A673 (cell line): ENCODE results near the gene SF3A2.

Source experiments
- CTCF ChIP-seq: fragments of 300-800, 200-600 bp; sonication (generic); conservative IDR thresholded peaks from 2 replicates; pipeline ENCODE4 v1.5.1; 2017; ENCODE audit warnings: low read depth, mild to moderate bottlenecking, antibody characterized with exemption, low read length, moderate library complexity, mixed read lengths
- EZH2 ChIP-seq: fragments of 200-600 bp; sonication (generic); IDR thresholded peaks from 2 replicates; pipeline ENCODE4 v1.6.1; 2017; ENCODE audit warnings: borderline replicate concordance, low read depth, mild to moderate bottlenecking, mixed read lengths, antibody characterized with exemption, low read length; ENCODE audit not compliant: poor library complexity, severe bottlenecking

GRCh38 chr19:2237869-2238153 is 1.2 kb downstream of the SF3A2 start:
- no peak for TF ChIP-seq CTCF
- no peak for TF ChIP-seq EZH2
